ENCODE data around the gene THOC1. TPM values are rescaled to one million over a fixed set of nuclear protein-coding genes. Genes with fewer than 3 reads are reported as not detected.

Gene THOC1
- total RNA-seq, 1 experiment from 2014 or later, result 37.9 TPM

GRCh38 chr18:213966-214365, 53.9 kb downstream of the THOC1 start:
- DNase-seq (ENCODE audit: low read depth), result no peak

- DNase-seq (ENCODE audit: low read depth), result no peak
Observed at GRCh38 chr18:213505-213904, 54.3 kb downstream of the THOC1 start.

GRCh38 chr18:212780-213179, 55.1 kb downstream of the THOC1 start:
- DNase-seq (ENCODE audit: low read depth), result no peak

GRCh38 chr18:211582-211981, 56.3 kb downstream of the THOC1 start:
- DNase-seq (ENCODE audit: low read depth), result no peak

GRCh38 chr18:210733-211132, 57.1 kb downstream of the THOC1 start:
- DNase-seq (ENCODE audit: low read depth), result no peak

- DNase-seq (ENCODE audit: low read depth), result no peak
Observed at GRCh38 chr18:210075-210474, 57.8 kb downstream of the THOC1 start.

- no peak for DNase-seq (ENCODE audit: low read depth)
Observed at GRCh38 chr18:199768-200167, 68.1 kb downstream of the THOC1 start.

- DNase-seq (ENCODE audit: low read depth), result no peak
Observed at GRCh38 chr18:199214-199613, 68.6 kb downstream of the THOC1 start.

GRCh38 chr18:195651-196050, 72.2 kb downstream of the THOC1 start:
- DNase-seq (ENCODE audit: low read depth), result no peak

- DNase-seq (ENCODE audit: low read depth), result no peak
Observed at GRCh38 chr18:192801-193200, 75.0 kb downstream of the THOC1 start.

- DNase-seq (ENCODE audit: low read depth), result no peak
Observed at GRCh38 chr18:191725-192124, 76.1 kb downstream of the THOC1 start.

- DNase-seq (ENCODE audit: low read depth), result no peak
Observed at GRCh38 chr18:189254-189653, 78.6 kb downstream of the THOC1 start.

- DNase-seq (ENCODE audit: low read depth), result no peak
Observed at GRCh38 chr18:183769-184168, 84.1 kb downstream of the THOC1 start.

- DNase-seq (ENCODE audit: low read depth), result no peak
Observed at GRCh38 chr18:181711-182110, 86.1 kb downstream of the THOC1 start.

- DNase-seq (ENCODE audit: low read depth), result no peak
Observed at GRCh38 chr18:179499-179898, 88.3 kb downstream of the THOC1 start.

GRCh38 chr18:172361-172760, 95.5 kb downstream of the THOC1 start:
- no peak for DNase-seq (ENCODE audit: low read depth)

Other genes with a start within 250 kb of the THOC1 start
- gene TUBB8B, start 218.4 kb downstream of the THOC1 start, total RNA-seq (2014; rRNA removed; shearing (Covaris generic)), result not detected in 2 replicates
- 16.4 and 18.5 TPM in 2 replicates for gene USP14, start 109.5 kb downstream of the THOC1 start, total RNA-seq (2014; rRNA removed; shearing (Covaris generic))
- 1.7 and 2.6 TPM in 2 replicates for gene COLEC12, start 232.7 kb upstream of the THOC1 start, total RNA-seq (2014; rRNA removed; shearing (Covaris generic))

Data from Daoy (cell line).